Gastroesophageal sphincter (tissue), 4 donors: Measurements from ENCODE around the gene SLC18A3. TPM values are rescaled to one million over a fixed set of nuclear protein-coding genes. Genes with fewer than 3 reads are reported as not detected.

ENCODE experiments used
- ATAC-seq: fragments of 150-250 bp; one replicate; pipeline ENCODE4 v1.9.1; 2016; ENCODE audit warnings: mild to moderate bottlenecking, moderate library complexity
- H3K27ac ChIP-seq, 4 donors: fragments of 200-600 bp; sonication (generic) in 3 of 4; 1 replicate in 3 of 4; 2 replicates in 1 of 4; pipeline ENCODE4 v1.5.1; 2016 to 2019
- H3K27me3 ChIP-seq: fragments of 200-600 bp; sonication (generic); one replicate; pipeline ENCODE4 v1.5.1; 2019
- H3K36me3 ChIP-seq, 2 donors: fragments of 200-600 bp; sonication (generic); one replicate each; pipeline ENCODE4 v1.5.1; 2019; ENCODE audit warnings: control low read depth in 1 of 2
- H3K4me1 ChIP-seq, 3 donors: fragments of 200-600 bp; sonication (generic); 1 replicate in 2 of 3; 2 replicates in 1 of 3; pipeline ENCODE4 v1.5.1; 2016 to 2019; ENCODE audit warnings: control low read depth in 2 of 3
- H3K4me3 ChIP-seq, 2 donors: fragments of 200-600 bp; sonication (generic); one replicate each; pipeline ENCODE4 v1.5.1; 2019; ENCODE audit warnings: mild to moderate bottlenecking in 1 of 2, moderate library complexity in 1 of 2
- H3K9me3 ChIP-seq, 3 donors: fragments of 200-600 bp; sonication (generic); one replicate each; pipeline ENCODE4 v1.5.1; 2017 to 2019; ENCODE audit warnings: control low read depth in 2 of 3
- CTCF ChIP-seq, 4 experiments: fragments of 200-600 bp in 2 of 4; fragments of 450-650 bp in 2 of 4; sonication (generic) in 1 of 4; IDR thresholded peaks; one replicate each; pipeline ENCODE4 v1.5.1; 2017 to 2019; ENCODE audit warnings: antibody characterized with exemption in 4 of 4, mild to moderate bottlenecking in 2 of 4, moderate library complexity in 2 of 4
- EP300 ChIP-seq: sonication (generic); formaldehyde crosslinking; IDR thresholded peaks from one replicate; pipeline ENCODE4 v1.6.1; 2017; ENCODE audit warnings: antibody characterized with exemption, mild to moderate bottlenecking
- POLR2A ChIP-seq, 2 donors: fragments of 450-650 bp; IDR thresholded peaks; one replicate each; pipeline ENCODE4 v1.6.1; 2017; ENCODE audit warnings: antibody characterized with exemption in 2 of 2, mild to moderate bottlenecking in 2 of 2, moderate library complexity in 1 of 2
- POLR2AphosphoS5 ChIP-seq: sonication (generic); formaldehyde crosslinking; IDR thresholded peaks from one replicate; pipeline ENCODE4 v1.6.1; 2017; ENCODE audit warnings: antibody characterized with exemption
- whole genome bisulfite sequencing, 2 donors: methylation state at CpG; one replicate each; pipeline ENCODE4 v1.1.5; 2018; ENCODE audit warnings: low coverage in 1 of 2; 5-methylcytosine and 5-hydroxymethylcytosine counted together
- total RNA-seq, 4 donors: library from RNA; depleted of rRNA; stranded (reverse); fragments of >200 nt; gene quantifications; one replicate each; pipeline ENCODE4 v1.1.0, GENCODE V29; 2016

The SLC18A3 gene
- total RNA-seq, 4 donors from 2014 or later, result 0.12 to 1.7 (median 1.5) TPM; not detected in 1

GRCh38 chr10:49622426-49623425 is 12.6 kb downstream of the SLC18A3 start:
- Histone ChIP-seq H3K4me1 (no peaks in the 10 kb centered on the region), H3K4me3 (no peak overlapping the region), H3K27me3 (peaks cover 42% of the 10 kb centered on the region), H3K36me3 (no peaks in the 10 kb centered on the region), H3K9me3 (no peaks in the 10 kb centered on the region), H3K27ac (no peak overlapping the region)
- TF ChIP-seq EP300, result no peak
- TF ChIP-seq POLR2AphosphoS5, result no peak
- TF ChIP-seq CTCF (IDR thresholded peaks at IDR 0.05), result no peak
- no peak for TF ChIP-seq POLR2A (IDR thresholded peaks at IDR 0.05)
- no peak for ATAC-seq
- 57 to 61% methylated on average over 8 of the region's 11 CpGs for WGBS, 2 donors

GRCh38 chr10:49624629-49625028 is 14.5 kb downstream of the SLC18A3 start:
- no peak for TF ChIP-seq POLR2AphosphoS5
- no peak for TF ChIP-seq CTCF (IDR thresholded peaks at IDR 0.05)
- TF ChIP-seq EP300, result no peak
- no peak for TF ChIP-seq POLR2A (IDR thresholded peaks at IDR 0.05)
- peaks cover 24% of the 10 kb centered on the region for H3K27me3 ChIP-seq
- H3K36me3 ChIP-seq, result no peaks in the 10 kb centered on the region
- no peak overlapping the region for H3K27ac ChIP-seq
- ATAC-seq, result no peak
- 72 to 83% methylated on average over 2 to 3 of the region's 5 CpGs for WGBS, 2 donors
- H3K4me3 ChIP-seq, result no peak overlapping the region
- no peaks in the 10 kb centered on the region for H3K9me3 ChIP-seq
- H3K4me1 ChIP-seq, result no peaks in the 10 kb centered on the region

- TF ChIP-seq POLR2AphosphoS5 (no peak), POLR2A (IDR thresholded peaks at IDR 0.05) (no peak)
- WGBS, 2 donors, result 69% methylated on average over 7 of the region's 10 CpGs; no CpG with 5 or more reads in 1 of the 2 donors
- H3K4me3 ChIP-seq, result no peak overlapping the region
- H3K9me3 ChIP-seq, result no peaks in the 10 kb centered on the region
- no peaks in the 10 kb centered on the region for H3K4me1 ChIP-seq
- H3K27me3 ChIP-seq, result peaks cover 17% of the 10 kb centered on the region
- no peak for ATAC-seq
- H3K27ac ChIP-seq, result no peak overlapping the region
- H3K36me3 ChIP-seq, result no peaks in the 10 kb centered on the region
Observed at GRCh38 chr10:49625411-49625810, 15.3 kb downstream of the SLC18A3 start.

GRCh38 chr10:49627038-49627437 is 16.9 kb downstream of the SLC18A3 start:
- TF ChIP-seq EP300 (no peak), CTCF (IDR thresholded peaks at IDR 0.05) (no peak), POLR2AphosphoS5 (no peak), POLR2A (IDR thresholded peaks at IDR 0.05) (no peak)
- Histone ChIP-seq H3K4me1 (no peaks in the 10 kb centered on the region), H3K27ac (no peak overlapping the region), H3K9me3 (no peaks in the 10 kb centered on the region), H3K36me3 (no peaks in the 10 kb centered on the region), H3K27me3 (peaks cover 10% of the 10 kb centered on the region), H3K4me3 (no peak overlapping the region)
- WGBS, 2 donors, result 73 to 91% methylated on average over 5 of the region's 7 CpGs
- no peak for ATAC-seq

- no peak for ATAC-seq
- Histone ChIP-seq H3K4me3 (no peak overlapping the region), H3K36me3 (no peaks in the 10 kb centered on the region), H3K4me1 (no peaks in the 10 kb centered on the region), H3K9me3 (no peaks in the 10 kb centered on the region), H3K27ac (no peak overlapping the region), H3K27me3 (peaks cover 14% of the 10 kb centered on the region)
- TF ChIP-seq CTCF (IDR thresholded peaks at IDR 0.05), result no peak
- TF ChIP-seq POLR2A (IDR thresholded peaks at IDR 0.05), result no peak
- TF ChIP-seq EP300, result no peak
- TF ChIP-seq POLR2AphosphoS5, result no peak
- WGBS, 2 donors, result 80 to 92% methylated on average over 1 to 4 of the region's 18 CpGs
Observed at GRCh38 chr10:49627644-49628247, 17.6 kb downstream of the SLC18A3 start.
